Smooth muscle cell (in vitro differentiated cells): ENCODE results near the gene SSNA1. TPM values are rescaled to one million over a fixed set of nuclear protein-coding genes. Genes with fewer than 3 reads are reported as not detected.

Experiments used
- DNase-seq: peaks from one replicate; lab custom pipeline; 2025; ENCODE audit not compliant: unreplicated experiment; lab: John Stamatoyannopoulos, UW
- H2AFZ ChIP-seq: fragments of 200-600 bp; sonication (generic); 2 replicates; pipeline ENCODE4 v1.6.0; 2016; ENCODE audit warnings: antibody characterized with exemption, low read depth, mild to moderate bottlenecking
- H3F3A ChIP-seq: fragments of 200-600 bp; sonication (generic); 2 replicates; pipeline ENCODE4 v1.6.0; 2017; ENCODE audit warnings: antibody characterized with exemption, low read depth
- H3K27ac ChIP-seq: fragments of 200-600 bp; sonication (generic); 2 replicates; pipeline ENCODE4 v1.5.1; 2016; ENCODE audit warnings: low read depth, mild to moderate bottlenecking
- H3K27me3 ChIP-seq: fragments of 200-600 bp; sonication (generic); 2 replicates; pipeline ENCODE4 v1.6.1; 2016; ENCODE audit warnings: low read depth, mild to moderate bottlenecking
- H3K36me3 ChIP-seq: fragments of 200-600 bp; sonication (generic); 2 replicates; pipeline ENCODE4 v1.5.1; 2016; ENCODE audit warnings: low read depth
- H3K4me1 ChIP-seq: fragments of 200-600 bp; sonication (generic); 2 replicates; pipeline ENCODE4 v1.5.1; 2016; ENCODE audit warnings: low read depth
- H3K4me2 ChIP-seq: fragments of 200-600 bp; sonication (generic); 2 replicates; pipeline ENCODE4 v1.6.0; 2016; ENCODE audit warnings: mild to moderate bottlenecking
- H3K4me3 ChIP-seq: fragments of 200-600 bp; sonication (generic); 2 replicates; pipeline ENCODE4 v1.5.1; 2016; ENCODE audit warnings: mild to moderate bottlenecking
- H3K79me2 ChIP-seq: fragments of 200-600 bp; sonication (generic); 2 replicates; pipeline ENCODE4 v1.6.0; 2016; ENCODE audit warnings: low read depth, mild to moderate bottlenecking
- H3K9ac ChIP-seq: fragments of 200-600 bp; sonication (generic); 2 replicates; pipeline ENCODE4 v1.6.0; 2016; ENCODE audit warnings: low read depth
- H3K9me3 ChIP-seq: fragments of 200-600 bp; sonication (generic); replicated peaks from 2 replicates; pipeline ENCODE4 v1.5.1; 2016; ENCODE audit warnings: low read depth
- H4K20me1 ChIP-seq: fragments of 200-600 bp; sonication (generic); 2 replicates; pipeline ENCODE4 v1.6.0; 2016; ENCODE audit warnings: low read depth
- WGBS: methylation state at CpG from one replicate; pipeline ENCODE4 v1.1.7; 2016; ENCODE audit warnings: low lambda C conversion rate; 5-methylcytosine and 5-hydroxymethylcytosine counted together
- polyA plus RNA-seq: library from polyadenylated mRNA; unstranded; fragments of >200 nt; fragmentation: Nextera tagmentation; extraction: Ambion mirVana; gene quantifications from 2 replicates; pipeline ENCODE4 v1.2.1, GENCODE V29; 2016
- total RNA-seq: library from RNA; depleted of rRNA; stranded (reverse); fragments of >200 nt; gene quantifications from 2 replicates; pipeline ENCODE4 v1.2.3, GENCODE V29; 2014
- TF ChIP-seq, protein P1 (sequence below): fragments of 200-600 bp; sonication (generic); IDR thresholded peaks from 2 replicates; pipeline ENCODE4 v1.5.1; 2017; ENCODE audit warnings: borderline replicate concordance, mild to moderate bottlenecking, antibody characterized with exemption; ENCODE audit not compliant: insufficient read depth, poor library complexity, severe bottlenecking

Gene SSNA1
- total and polyA plus RNA-seq, 2 experiments from 2014 or later, result 69.5 to 84.9 TPM

DNA sequence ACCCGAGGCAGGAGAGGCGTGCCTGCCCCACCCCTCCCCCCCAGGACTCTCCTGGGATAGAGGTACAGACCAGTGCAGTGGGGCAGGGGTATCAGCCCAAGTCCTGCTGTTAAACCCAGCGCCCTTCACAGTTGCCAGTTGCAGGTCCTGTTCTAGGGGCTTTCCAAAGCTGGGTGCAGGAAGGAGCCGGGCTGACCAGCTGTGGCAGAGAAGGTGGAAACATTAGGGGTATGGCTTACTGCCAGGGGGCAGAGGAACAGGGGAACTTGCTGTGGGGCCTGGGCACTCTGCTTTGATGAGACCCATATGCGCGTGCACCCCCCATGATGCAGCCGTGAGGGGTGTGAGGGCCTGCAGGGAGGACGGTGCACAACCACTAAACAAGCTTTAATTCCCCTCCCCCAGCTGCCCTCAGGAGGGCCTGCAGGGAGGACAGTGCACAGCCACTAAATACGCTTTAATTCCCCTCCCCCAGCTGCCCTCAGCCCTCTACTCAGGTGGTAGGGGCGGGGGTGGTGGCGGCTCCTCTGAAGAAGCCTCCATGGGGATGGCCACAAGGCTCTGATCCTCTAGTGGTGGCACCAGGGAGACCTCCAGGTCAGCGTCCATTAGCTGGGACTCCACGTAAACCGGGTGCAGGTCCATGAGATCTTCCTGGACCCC lies 17.9 kb upstream of the SSNA1 start:
- no peak overlapping the region for H3K4me2 ChIP-seq
- WGBS, result 67% methylated on average over 13 of the region's 14 CpGs
- H3K27me3 ChIP-seq, result peaks cover 69% of the 10 kb centered on the region
- H3K79me2 ChIP-seq, result no peaks in the 10 kb centered on the region
- no peaks in the 10 kb centered on the region for H4K20me1 ChIP-seq
- no peak for DNase-seq
- H3K4me3 ChIP-seq, result no peak overlapping the region
- no peaks in the 10 kb centered on the region for H3F3A ChIP-seq
- H3K36me3 ChIP-seq, result no peaks in the 10 kb centered on the region
- no peaks in the 10 kb centered on the region for H3K4me1 ChIP-seq
- no peak overlapping the region for H3K9ac ChIP-seq
- no peak overlapping the region for H2AFZ ChIP-seq
- TF ChIP-seq, protein P1, sequence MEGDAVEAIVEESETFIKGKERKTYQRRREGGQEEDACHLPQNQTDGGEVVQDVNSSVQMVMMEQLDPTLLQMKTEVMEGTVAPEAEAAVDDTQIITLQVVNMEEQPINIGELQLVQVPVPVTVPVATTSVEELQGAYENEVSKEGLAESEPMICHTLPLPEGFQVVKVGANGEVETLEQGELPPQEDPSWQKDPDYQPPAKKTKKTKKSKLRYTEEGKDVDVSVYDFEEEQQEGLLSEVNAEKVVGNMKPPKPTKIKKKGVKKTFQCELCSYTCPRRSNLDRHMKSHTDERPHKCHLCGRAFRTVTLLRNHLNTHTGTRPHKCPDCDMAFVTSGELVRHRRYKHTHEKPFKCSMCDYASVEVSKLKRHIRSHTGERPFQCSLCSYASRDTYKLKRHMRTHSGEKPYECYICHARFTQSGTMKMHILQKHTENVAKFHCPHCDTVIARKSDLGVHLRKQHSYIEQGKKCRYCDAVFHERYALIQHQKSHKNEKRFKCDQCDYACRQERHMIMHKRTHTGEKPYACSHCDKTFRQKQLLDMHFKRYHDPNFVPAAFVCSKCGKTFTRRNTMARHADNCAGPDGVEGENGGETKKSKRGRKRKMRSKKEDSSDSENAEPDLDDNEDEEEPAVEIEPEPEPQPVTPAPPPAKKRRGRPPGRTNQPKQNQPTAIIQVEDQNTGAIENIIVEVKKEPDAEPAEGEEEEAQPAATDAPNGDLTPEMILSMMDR, result no peak
- H3K9me3 ChIP-seq, result no peaks in the 10 kb centered on the region
- no peak overlapping the region for H3K27ac ChIP-seq

GRCh38 chr9:137171149-137171900 lies 17.2 kb upstream of the SSNA1 start:
- WGBS, result 88% methylated on average over 21 of the region's 22 CpGs
- TF ChIP-seq, protein P1, result no peak
- H3K4me1 ChIP-seq, result no peaks in the 10 kb centered on the region
- no peak for DNase-seq
- no peaks in the 10 kb centered on the region for H3K9me3 ChIP-seq
- H3K27ac ChIP-seq, result no peak overlapping the region
- H3K4me3 ChIP-seq, result no peak overlapping the region
- H3K27me3 ChIP-seq, result peaks cover 62% of the 10 kb centered on the region
- H3K4me2 ChIP-seq, result no peak overlapping the region
- no peaks in the 10 kb centered on the region for H3K79me2 ChIP-seq
- no peaks in the 10 kb centered on the region for H3F3A ChIP-seq
- no peaks in the 10 kb centered on the region for H4K20me1 ChIP-seq
- no peak overlapping the region for H2AFZ ChIP-seq
- no peaks in the 10 kb centered on the region for H3K36me3 ChIP-seq
- no peak overlapping the region for H3K9ac ChIP-seq

DNA sequence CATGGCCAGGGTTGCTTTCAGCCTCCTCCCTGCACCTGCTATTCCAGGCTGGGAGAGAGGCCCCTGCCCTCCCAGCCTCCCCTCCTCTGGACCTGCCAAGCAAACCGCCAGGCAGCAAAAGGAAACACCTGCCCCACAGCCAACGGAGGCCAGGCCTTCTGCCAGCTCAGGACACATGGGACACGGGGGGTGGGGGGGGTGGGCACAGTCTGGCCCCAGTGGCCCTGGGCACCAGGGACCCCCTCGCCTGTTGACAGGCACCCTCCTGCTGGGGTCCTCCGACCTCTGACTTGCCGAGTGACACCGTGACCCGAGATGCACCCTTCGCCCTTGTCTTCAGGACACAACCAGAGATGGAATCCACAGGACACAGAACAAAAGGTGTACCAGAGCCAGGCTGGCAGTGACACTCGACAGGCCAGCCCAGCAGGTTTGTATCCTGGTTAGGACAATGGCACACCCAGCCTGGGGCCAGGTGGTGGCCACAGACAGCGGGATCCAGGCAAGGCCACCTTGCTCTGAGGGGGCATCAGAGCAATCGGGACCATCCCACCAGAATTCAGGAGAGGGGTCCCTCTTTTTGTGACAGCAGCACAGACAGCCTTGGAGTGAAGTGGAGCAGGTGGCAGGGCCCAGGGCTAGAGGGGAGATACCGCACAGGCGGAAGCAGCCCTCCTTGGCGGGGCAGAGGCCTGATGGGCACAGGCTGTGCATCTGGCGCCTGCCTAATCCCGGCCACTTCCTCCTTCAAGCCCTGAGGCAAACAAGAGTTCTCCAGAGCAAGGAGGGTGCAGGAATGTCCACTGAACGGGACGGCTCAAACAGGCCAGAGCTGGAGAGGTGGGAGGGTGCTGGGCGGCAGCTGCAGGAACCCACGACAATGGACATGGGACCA lies 15.3 kb upstream of the SSNA1 start:
- Histone ChIP-seq H3K9me3 (no peaks in the 10 kb centered on the region), H3K4me1 (no peaks in the 10 kb centered on the region), H2AFZ (no peak overlapping the region), H4K20me1 (no peaks in the 10 kb centered on the region), H3K36me3 (no peaks in the 10 kb centered on the region), H3K4me2 (no peak overlapping the region), H3F3A (no peaks in the 10 kb centered on the region), H3K79me2 (no peaks in the 10 kb centered on the region), H3K27ac (no peak overlapping the region), H3K27me3 (peaks cover 43% of the 10 kb centered on the region), H3K4me3 (no peak overlapping the region), H3K9ac (no peak overlapping the region)
- DNase-seq, result no peak
- TF ChIP-seq, protein P1, result no peak
- WGBS, result 84% methylated on average over 20 of the region's 21 CpGs
